Neural cell (in vitro differentiated cells): ENCODE data around the gene GBP5.

ENCODE experiments used
- EZH2 ChIP-seq: fragments of 200-600, 300-800 bp; shearing (Covaris generic), sonication (generic); IDR thresholded peaks from 2 replicates; pipeline ENCODE4 v1.6.1; 2014; ENCODE audit warnings: antibody characterized with exemption, low read length, borderline replicate concordance, mild to moderate bottlenecking; ENCODE audit not compliant: insufficient read depth, poor library complexity, severe bottlenecking
- REST ChIP-seq: IDR thresholded peaks from 2 replicates; pipeline ENCODE4 v1.6.1; 2012; ENCODE audit warnings: borderline replicate concordance

- no peak for TF ChIP-seq EZH2
- no peak for TF ChIP-seq REST
Measured at GRCh38 chr1:89311757-89312156, 39.1 kb upstream of the GBP5 start.
